GM18867 (cell line): ENCODE results near the gene TWIST2.

Experiments used
- ATAC-seq: cut with Tn5 transposase; IDR thresholded peaks from one replicate; pipeline ENCODE4 v1.9.1; 2021; ENCODE audit warnings: mild to moderate bottlenecking, moderate library complexity; ENCODE audit not compliant: unreplicated experiment

The TWIST2 gene

DNA sequence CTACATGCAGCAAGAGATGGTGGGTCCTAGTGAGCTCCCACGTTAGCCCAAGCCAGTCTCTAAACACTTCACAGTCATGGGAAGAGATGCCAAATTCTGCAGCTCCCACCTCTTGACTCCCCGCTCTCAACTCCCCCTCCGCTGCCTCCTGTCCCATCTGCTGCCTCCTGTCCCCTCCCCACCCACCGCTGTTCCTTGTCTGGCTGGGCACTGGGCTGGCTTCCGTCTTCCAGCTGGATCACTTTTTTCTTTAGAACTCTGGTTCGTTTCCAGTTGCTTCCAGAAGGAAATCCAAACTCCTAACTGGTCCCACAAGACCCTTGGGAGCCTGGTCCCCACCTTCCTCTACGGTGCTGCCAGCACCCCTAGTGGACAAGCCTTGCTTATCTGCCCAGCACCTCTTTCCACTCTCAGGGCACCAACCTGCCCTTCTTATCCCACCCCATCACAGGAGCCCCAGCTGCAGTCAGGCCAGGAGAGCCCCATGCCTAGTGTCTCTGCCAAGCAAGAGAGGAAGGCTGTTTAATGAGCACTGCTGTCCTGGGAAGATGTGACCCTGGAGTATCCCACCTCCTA lies 12.1 kb upstream of the TWIST2 start:
- no peak for ATAC-seq

DNA sequence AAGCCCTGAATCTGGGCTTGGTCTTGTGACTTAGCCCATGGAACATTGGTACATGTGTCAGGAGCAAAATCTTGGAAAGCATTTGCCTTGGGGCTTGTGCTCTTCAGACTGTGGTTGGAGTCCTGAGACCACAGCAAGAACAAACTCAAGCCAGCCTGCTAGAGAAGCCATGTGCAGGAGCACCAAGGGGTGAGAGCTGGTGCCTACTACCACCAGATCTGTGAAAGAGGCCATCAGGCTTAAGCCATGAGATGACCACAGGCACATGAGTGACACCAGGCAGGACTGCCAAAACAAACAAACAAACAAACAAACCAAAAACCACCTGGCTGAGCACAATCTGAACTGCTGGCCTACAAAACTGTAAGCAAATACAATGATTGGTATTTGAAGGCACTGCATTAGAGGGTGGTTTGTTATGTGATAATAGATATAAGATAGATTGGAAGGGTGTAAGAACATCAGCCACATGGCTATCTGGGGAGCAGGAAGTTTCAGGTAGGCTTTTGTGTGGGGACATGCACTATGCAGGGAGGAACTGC lies 9.0 kb upstream of the TWIST2 start:
- no peak for ATAC-seq

DNA sequence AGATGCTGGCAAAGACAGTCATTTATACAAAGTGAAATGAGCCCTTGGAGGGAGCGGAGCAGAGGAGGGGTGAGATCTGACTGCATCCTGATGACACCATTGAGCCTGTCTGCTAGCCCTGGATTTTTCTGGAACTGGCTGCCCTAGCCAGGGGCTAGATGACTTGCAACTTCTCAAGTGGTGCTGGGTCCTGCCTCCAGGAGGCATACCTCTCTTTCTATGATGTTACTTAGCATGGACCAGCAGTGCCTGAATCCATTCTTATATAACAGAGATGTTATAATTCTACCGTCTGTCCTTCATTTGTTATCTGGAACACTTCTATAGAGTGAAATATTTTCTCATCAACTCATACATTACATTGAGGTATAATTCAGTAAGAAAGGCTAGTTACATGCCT lies 8.5 kb upstream of the TWIST2 start:
- ATAC-seq, result no peak

DNA sequence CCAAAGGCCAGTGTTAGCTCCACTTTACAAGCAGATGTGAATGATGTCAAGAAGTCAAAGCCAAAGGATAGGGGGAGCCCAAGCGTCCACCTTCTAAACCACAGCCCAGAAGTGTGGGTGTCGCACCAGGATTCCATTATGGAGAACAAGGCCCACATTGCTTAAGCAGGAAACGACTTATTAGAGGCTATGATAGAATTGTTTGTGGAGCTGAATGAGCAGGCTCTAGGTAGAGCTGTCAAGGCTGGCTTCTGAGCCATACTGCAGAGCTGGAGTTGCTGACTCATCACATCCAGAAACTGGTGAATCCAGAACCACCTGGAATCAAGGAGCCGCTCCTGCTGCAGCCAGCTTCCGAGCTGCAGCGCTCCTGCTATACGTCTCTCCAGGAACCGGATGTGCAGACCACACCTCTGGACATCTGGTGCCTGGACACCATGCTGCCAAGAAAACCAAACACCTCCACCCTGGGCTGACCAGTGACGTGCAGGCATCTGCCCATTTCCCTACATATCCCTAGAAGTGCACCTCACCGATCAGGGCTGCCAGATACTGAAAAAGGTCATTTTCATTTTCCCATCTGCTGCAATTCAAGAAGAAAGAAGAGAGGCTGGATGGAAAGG lies 6.2 kb upstream of the TWIST2 start:
- no peak for ATAC-seq

GRCh38 chr2:238843476-238843875 lies 4.4 kb upstream of the TWIST2 start:
- ATAC-seq, result no peak

DNA sequence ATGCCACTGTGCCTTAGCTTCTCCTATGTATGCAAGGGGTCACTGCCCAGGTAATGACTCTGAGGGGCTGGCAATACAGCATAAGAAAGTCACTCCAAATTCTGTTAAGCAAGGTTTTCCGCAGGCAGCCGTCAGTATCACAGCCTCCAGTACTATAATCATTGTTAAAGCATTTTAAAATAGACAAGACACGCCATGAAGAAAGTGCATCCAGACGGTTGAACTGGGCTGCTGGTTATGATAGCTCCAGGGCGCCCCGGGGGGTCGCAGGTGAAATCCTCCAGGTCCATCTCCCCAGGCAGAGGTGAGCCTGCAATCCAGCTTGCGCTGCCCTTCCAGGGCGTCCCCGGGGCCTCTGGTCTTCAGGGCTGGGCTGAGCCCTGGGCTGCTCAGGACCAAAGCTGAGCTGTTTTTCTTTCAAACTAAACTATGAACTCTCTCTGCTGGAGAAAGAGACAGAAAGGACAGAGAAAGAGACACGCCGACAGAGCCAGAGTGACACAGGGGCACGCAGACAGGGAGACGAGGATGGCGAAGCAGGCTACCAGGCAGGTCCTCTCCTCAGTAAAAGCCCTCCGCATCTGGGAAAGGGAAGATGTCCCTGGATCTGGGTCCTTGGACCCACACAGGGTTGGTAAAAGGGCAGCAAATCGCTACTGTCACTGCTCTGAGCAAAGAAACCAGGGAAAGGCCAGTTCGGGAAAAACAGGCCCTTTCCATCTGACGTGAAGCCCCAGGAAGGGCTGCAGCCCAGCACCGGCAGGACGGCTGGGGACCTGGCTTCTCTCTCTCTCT lies 2.1 kb upstream of the TWIST2 start:
- ATAC-seq, result no peak

GRCh38 chr2:238846378-238846627 lies 1.6 kb upstream of the TWIST2 start:
- ATAC-seq, result no peak

- ATAC-seq, result no peak
These were observed 1.1 kb upstream of the TWIST2 start for GRCh38 chr2:238846628-238847418.

GRCh38 chr2:238847419-238847801 lies 475 bp upstream of the TWIST2 start:
- no peak for ATAC-seq

- ATAC-seq, result no peak
These were observed 748 bp downstream of the TWIST2 start for GRCh38 chr2:238848691-238848975.

- ATAC-seq, result no peak
These were observed 1.3 kb downstream of the TWIST2 start for GRCh38 chr2:238848976-238849853.

DNA sequence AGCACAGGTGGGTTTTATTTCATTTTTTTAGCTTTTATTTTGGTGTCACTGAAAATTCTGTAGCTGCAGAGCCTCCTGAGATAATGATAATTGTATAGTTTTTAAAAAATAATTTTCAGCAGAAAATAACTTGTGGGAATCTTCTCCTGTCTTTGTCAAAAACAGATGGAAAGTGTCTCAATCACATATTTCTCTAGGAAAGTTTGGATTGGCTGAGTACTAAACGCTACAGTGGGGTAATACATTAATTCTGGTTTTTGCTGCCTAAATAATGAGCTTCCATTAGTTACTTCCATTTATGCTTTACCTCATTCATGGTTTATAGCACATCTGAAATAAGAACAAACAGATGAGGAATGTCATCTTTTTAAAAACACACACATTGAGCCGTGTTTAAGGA lies 2.2 kb downstream of the TWIST2 start:
- ATAC-seq, result no peak

- no peak for ATAC-seq
These were observed 3.1 kb downstream of the TWIST2 start for GRCh38 chr2:238851026-238851425.

- ATAC-seq, result no peak
These were observed 3.9 kb downstream of the TWIST2 start for GRCh38 chr2:238851761-238852160.

- no peak for ATAC-seq
These were observed 4.5 kb downstream of the TWIST2 start for GRCh38 chr2:238852206-238852869.

DNA sequence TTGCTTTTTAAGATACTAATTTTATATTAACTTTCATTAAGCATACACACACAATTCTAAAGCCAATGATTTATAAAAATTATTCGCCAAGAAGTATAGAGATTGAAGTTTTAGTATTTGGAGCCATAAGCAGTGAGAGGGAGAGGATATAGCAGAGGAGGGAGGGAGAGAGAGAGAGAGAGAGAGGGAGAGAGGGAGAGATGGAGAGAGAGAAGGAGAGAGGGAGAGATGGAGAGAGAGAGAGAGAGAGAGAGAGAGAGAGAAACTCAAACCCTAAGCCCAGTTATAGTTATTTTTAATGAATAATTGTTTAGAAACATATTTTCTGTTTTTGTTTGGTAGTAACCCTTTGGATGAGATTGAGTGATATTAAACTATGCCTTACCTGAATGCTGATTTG lies 5.3 kb downstream of the TWIST2 start:
- no peak for ATAC-seq

DNA sequence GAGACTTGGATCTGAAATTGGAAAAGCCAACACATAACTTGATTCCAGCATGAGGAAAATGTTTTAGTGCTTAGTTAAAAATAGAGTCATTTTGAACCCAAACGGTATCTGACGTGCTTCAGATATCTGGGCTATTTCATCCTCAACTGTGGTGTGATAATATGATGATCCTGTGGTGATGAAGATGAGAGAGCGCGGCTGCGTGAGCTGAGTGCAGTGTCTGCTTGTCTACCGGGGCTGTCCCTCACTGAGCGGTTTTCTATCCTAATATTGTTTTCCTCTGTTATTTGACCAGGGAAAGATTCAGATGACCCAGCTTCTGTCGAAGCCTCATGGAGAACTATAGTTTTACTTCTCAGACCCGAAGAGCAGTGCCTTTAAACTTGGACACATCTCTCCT lies 5.8 kb downstream of the TWIST2 start:
- ATAC-seq, result no peak

GRCh38 chr2:238854246-238854645 lies 6.4 kb downstream of the TWIST2 start:
- no peak for ATAC-seq

DNA sequence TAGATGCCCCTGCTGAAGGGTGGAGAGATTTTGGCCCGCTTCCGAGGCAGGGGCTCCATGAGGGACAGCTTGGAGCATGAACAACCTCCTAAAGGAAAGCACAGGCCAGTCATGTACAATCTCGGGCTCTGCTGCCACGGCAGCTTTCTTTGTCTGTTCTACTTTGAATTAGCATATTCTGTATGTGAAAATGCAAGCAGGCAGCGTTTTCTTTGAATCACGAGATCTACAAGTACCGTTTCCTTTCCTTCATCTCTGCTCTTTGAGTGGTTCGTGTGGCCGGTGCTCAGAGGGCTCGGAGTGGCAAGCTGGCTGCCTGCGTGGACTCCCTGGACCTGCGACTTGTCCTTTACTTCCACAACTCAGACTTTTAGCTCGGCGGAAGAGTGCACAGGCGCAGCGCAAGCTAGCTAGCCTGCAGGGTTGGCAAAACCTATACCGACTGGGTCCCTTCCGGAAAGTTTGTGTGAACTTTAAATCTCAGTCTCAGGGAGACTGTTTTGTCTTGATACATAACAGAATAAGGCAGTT lies 6.9 kb downstream of the TWIST2 start:
- no peak for ATAC-seq

DNA sequence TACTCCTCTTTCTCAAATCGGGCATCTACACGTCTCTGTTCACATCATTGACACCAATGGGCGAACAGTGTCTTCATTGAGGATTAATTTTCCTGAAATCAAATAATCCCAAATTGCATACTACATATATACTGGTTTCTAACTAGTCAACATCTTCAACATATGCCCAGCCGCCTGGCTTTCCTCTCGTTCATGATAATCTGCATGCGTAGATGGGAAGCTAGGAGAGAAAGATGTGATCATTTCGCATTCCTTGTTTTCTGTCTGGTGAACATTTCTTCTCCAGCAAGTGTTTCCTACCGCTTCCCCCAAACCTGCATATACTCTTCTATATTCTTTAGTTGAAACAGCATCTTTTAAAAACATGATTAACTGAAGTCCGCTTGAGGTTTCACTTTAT lies 7.4 kb downstream of the TWIST2 start:
- no peak for ATAC-seq
